MV-4-11 (cell line): ENCODE data around the gene PROZ.
A peak's percentile ranks its signal among the peaks of the same experiment; 100 is the strongest.

Experiments used
- DNase-seq: peaks from one replicate; lab custom pipeline; 2025; lab: John Stamatoyannopoulos, UW

PROZ gene

DNA sequence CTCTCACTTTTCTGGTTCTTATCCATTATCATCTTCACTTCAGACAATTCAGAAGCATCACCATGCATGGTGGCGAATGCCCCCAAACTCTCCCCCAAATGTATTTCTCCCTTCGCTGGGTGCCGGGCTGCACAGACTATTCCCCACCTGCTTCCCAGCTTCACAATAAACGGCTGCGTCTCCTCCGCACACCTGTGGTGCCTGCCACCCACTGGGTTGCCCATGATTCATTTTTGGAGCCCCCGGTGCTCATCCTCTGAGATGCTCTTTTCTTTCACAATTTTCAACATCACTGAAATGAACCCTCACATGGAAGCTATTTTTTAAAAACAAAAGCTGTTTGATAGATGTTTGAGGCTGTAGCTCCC lies 38.6 kb upstream of the PROZ start:
- no peak for DNase-seq

DNA sequence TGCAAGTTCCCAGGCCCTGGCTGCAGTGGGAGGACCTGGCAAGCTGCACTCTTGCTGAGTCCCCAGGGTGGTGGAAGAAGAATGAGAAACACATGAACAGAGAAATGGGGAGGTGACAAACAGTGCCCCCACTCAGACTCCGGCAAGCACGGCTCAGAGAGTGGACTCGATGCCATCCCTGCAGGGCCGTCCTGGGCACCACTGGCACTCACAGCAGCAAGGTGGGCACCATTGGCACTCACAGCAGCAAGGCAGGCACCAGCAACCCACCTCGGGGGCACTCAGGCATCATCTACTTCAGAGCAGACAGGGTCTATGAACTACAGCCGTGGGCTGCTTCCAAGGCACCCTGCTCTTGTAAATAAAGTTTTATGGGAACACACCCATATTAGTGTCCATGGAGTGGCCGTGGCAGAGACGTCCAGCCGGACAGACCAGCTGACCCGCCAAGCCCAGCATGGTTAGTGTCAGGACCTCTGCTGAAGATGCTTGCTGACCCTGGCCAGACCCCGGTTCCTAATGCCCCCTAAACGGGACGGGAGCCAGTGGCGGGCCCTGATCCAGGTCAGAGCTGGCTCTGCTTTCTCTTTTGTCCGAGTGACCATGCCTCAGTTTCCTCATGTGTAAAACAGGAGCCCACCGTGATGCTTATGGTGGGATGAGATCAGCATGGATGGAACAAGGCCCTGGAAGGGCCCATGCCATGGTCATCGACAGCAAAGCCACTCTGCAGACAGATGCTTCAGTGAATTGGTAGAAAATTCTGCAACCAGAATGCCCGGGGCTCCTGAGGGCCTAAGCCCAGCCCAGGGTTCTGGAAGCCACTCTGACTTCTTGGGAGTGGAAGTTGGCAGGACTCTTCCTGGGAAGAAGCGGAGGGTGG lies 37.9 kb upstream of the PROZ start:
- DNase-seq = no peak

DNA sequence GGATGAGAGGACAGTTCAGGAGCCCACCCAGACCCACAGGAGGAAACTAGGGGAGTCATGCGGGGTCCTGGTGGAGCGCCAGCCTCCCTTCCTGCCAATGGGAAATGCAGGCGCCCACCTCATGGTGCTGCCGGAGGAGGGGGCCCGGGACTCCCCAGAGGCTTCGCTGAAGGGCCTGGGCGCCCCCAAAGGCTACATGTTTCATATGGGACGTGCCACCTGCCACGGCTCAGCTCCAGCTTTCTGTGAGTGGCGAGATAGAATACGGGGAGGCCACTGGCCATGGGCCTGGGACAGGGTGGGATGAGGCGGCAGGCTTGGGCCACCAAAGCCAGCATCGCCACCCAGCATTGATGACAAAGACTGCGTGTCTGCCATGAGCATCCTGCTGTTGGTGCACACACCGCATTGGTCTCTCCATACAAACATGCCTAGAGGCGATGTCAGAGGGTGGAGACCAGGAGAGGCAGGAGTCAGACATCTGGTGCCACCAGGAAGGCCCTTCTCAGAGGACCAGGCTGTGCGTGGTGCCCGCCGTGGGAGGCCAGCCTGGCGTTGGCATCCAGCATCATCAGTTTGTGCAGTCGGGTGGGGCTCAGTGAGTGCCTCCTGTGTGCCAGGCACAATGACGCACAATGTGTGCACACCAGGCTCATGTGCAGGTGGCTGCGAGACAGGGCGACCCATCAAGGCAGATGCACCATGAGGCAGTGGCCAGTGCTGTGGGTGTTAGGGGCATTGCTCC lies 37.1 kb upstream of the PROZ start:
- DNase-seq = no peak

DNA sequence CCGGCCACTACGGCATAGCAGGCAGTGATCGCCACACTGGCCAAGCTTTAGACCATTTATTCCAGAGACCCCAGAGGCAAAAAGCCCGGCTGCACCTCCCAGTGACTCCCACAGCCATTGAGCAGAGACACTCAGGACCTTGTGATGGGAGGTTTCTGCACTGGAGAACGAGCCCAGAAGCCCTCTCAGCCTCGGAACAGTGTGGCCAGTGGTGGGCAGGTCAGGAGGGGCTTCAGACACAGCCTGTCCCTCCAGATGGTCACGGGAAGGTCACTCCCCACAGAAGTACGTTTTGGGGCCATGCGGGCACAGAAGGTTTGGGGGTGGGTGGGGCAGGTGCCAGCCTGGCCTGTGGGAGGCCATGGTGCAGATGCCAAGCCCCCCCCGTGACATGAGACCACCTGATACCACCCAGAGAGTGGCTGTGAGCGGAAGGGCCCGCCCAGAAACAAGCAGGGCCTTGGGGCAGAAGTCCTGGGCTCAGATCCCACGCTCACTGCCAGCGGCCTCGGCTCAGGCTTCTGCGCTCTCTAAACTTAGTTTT lies 36.4 kb upstream of the PROZ start:
- no peak for DNase-seq

DNA sequence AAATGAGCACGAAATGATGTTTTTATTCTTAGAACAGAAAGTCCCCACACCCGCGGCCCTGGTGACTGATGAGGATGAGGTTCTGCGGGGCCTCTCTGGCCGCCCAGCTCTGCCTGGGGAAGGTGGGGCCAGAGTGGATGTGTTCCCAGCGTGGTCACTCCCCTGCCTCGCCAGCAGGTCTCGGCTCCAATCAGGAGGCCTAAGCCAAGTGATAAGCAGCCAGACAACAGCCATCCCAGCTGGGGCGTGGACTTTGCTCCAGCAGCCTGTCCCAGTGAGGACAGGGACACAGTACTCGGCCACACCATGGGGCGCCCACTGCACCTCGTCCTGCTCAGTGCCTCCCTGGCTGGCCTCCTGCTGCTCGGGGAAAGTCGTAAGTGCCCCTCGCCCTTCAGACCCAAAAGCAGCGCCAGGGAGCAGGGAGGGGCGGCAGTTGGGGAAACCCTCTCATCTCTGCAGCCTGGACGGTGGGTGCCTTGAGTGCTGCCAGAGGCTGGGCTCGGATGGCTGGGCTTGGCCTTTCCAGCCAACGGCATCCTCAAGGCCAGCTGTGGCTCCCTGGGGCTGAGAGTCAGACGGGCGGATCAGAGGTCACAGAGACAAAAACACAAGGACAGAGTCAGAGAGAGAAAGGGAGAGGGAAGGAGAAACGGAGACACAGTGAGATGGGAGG lies 35.8 kb upstream of the PROZ start, which contains the start of gene F10:
Gene F10, plus strand, starts transcription at position 250 of the 676 bp plus-strand sequence. Its CDS starts 57 bp downstream, at position 307.
- no peak for DNase-seq

DNA sequence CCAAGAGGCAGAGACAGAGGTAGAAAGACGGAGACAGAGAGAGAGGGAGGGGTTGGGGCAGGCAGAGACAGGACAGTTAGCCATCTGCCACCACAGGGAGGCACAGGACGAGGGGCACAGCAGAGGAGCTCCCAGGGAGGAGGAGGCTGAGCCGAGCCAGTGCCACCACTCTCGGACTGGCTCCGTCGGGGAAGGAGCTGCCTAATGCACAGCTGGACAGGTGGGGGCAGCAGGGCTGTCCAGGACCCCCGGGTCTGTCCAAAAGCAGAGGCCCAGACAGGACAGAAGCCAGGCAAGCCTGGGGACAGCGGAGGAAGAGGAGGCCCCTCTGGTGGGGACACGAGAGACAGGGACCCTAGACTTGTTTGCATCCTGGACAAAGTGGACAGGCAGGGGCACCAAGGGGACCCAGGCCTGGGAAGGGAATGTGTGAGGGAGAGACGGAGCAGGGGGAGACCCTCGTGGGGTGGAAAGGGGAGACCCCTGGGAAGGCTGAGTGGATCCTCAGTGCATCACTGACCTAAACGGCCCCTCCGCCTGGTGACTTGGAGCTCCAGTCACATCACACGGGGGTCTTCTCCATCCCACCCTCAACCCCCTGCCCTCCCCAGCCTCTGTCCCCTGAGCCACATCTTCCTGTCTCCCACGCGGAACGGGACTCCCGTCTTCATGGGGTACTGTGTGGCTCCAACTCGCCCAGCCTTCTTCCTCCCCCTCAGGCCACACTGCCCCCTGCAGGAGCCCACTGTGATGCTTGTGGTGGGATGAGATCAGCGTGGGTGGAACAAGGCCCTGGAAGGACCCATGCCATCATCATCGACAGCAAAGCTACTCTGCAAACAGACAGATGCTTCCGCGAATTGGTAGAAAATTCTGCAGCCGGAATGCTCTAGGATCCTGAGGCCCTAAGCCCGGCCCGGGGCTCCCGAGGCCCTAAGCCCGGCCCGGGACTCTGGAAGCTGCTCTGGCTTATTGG lies 34.9 kb upstream of the PROZ start:
- no peak for DNase-seq

DNA sequence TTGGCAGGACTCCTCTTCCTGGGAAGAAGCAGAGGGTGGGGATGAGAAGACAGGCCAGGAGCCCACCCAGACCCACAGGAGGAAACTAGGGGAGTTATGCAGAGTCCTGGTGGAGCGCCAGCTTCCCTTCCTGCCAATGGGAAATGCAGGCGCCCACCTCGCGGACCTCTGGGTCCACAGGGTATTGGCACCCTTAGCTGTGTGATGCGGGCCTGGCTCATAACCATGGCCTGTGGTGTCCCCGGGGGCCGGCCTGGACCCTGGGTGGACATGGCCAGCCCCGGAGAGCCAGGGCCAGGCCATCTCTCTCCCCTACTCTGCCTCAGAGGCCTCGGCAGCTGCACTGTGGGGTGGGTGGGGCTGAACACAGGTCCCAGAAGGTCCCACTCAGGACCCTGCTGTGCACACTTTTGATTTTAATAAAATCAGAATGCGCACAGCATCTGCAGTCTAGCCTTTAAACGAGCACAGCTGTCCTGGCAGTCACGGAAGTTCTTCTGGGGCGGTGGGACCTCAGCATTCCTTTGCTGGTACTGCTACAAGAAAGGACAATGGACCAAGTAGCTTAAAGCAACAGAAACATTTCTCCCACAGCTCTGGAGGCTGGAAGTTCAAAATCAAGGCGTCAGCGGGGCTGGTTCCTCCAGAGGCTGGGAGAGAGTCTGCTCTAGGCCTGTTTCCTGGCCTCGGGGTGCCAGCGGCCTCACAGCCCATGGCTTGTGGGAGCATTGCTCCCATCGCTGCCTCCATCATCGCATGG lies 34.1 kb upstream of the PROZ start:
- DNase-seq = no peak

DNA sequence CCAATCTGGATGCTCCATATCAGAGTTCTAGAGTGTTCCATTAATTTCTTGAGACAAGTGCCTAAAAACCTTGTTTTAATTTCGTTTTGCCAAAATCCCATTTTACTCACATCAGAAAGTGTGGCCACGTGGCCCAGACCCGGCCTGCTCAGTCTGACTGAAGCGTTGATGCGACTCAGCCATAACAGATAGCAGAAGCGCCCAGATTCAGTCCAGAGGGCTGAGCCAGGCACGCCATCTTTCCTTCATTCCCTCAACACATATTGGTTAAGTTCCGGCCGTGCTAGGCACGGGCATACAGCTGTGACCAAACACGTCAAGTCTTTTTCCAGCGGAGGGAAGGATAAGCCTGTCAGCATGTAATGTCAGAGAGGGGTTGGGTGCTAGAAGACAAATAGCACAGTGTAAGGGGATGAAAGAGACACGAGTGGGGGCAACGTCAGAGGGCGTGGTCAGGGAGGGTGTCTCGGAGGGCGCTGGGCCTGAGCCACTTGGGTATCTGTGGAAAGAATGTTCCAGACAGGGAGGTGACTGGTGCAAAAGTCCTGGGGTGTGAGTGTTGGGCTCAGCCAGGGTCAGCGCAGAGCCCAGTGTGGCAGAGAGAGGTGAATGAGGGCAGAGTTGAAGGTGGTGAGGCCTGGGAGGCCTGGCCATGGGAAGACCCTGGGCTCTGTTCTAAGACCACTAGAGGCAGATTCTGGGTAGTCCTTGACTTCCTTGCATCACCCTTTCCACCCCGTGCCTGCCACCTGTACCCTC lies 32.8 kb upstream of the PROZ start:
- DNase-seq = no peak

DNA sequence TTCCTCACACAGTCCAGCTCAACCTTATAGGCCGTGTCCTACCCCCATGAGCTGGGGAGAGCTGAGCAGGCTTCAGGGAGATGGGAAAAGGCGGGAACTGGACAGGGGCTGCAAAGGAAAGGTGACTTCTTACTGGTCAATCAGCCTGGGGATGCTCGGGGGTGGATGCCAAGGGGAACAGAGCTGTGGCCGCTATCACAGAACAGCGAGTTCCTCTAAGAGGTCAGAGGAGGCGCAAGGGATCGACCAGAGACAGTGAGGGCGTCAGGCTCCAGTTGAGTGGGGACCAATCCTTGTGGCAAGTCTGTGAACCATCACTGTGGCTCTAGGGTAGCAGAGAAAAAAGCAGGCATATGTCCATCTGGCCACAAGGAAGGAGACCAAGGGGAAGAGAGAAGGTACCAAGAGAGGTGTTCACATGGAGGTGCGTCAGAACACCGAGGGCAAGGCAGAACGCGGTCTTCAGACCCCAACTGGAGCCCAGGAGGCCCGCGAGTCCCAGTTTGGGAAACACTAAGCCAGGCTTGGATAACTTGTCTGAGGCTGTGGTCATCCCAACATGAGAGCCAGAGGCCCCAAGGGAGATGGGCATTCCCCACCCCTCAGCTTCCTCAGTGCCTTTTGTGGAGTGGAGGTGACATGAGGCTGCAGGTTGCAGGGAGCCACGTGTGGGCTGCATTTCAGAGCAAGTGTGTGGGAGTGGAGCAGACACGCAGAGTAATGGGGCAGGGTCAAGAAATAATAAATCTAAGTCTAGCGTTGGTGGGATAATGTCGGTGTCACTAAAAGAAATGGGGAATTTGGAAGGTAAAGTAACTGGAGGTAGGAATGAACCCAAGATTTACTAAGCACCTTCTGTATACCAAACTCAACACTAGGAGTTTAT lies 31.9 kb upstream of the PROZ start:
- no peak for DNase-seq

DNA sequence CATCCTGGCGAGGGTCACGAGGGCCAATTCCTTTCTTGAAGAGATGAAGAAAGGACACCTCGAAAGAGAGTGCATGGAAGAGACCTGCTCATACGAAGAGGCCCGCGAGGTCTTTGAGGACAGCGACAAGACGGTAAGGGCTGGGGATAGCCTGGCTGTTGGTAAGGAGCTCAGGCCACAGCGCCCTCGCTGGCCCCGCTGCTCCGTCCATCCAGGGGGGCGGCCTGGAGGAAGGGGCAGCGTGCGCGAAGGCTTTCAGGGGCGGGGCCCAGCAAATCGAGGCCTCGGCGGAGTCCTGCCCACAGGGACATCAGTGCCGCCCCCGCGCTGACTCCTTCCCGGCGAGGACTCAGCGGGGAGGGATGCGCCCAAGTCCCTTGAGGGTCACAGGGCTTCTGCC lies 29.0 kb upstream of the PROZ start:
- no peak for DNase-seq

DNA sequence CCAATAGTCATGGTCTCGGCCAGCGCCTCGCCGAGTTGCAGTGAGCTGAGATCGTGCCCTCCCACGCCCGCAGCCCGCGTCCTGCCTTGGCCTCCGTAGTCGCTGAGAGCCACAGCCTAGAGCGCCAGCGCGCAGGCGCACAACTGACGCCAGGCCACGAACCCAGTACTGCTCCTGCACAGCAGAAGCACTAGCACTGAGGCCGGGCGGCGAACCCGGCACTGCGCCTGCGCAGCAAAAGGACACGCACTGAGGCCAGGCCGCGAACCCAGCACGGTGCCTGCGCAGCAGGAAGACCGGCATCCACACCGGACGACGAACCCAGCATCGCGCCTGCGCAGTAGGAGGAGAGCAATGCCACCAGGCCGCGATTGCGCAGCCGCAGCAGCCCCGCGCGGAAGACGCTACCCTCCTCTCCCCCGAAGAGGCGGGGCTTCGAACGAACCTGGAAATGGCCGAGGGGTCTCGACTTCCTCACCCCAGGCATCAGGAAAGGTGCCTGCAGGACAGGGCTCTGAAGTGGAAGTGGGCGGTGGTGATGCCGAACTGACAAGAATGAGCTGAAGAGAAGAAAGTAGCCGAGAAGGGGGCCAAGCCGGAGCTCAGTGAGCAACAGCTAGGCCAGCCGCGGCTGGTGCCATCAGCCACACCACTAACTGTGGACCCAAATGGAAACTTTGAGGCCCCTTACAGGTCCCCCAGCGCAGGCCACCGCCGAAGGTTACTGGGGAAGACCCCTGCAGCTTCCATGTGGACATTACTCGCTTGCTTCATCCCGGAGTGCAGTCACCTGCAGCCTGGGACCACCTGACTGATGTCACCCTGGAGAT lies 28.3 kb upstream of the PROZ start:
- DNase-seq = no peak

DNA sequence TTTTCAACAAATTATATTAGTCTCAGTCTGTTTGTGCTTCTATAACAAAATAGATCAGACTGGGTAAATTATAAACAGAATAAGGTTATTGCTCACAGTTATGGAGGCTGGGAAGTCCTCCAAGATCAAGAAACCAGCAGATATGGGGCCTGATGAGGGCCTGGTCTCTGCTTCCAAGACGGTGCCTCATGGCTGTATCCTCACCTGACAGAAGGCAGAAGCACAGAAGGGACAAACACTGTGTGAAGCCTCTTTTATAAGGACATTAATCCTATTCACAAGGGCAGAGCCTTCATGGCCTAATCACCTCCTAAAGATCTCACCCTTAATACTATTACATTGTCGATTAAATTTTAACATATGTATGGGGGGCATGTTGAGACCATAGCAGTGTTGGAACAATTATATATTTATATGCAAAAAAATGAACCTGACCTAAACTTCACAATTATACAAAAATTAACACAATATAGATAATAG lies 23.1 kb upstream of the PROZ start:
- no peak for DNase-seq

DNA sequence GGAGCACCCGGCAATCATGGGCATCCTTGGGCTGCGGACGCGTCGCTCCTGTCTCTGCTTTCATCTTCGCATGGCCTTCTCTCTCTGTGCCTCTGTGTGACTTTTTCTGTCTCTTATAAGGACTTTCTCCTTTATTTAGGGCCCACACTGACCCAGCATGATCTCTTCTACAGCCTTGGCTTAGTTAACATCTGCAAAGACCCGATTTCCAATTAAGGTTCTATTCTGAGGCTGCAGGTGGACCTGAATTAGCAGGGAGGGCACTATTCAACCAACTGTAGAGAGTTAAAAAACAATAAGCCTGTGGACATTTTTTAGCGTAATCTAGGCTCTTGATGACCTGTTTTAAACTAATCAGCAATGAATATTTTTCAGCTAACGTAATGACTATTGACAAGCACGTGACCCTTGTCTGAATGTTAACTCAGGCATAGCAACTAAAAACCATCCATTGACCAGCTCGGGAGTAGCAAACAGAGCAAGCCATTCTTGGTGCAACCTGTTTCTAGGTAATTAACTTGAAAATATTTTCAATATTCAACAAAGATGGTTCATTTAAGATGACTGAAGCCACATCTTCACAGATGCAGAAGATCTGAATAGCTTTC lies 20.7 kb upstream of the PROZ start:
- DNase-seq = no peak

DNA sequence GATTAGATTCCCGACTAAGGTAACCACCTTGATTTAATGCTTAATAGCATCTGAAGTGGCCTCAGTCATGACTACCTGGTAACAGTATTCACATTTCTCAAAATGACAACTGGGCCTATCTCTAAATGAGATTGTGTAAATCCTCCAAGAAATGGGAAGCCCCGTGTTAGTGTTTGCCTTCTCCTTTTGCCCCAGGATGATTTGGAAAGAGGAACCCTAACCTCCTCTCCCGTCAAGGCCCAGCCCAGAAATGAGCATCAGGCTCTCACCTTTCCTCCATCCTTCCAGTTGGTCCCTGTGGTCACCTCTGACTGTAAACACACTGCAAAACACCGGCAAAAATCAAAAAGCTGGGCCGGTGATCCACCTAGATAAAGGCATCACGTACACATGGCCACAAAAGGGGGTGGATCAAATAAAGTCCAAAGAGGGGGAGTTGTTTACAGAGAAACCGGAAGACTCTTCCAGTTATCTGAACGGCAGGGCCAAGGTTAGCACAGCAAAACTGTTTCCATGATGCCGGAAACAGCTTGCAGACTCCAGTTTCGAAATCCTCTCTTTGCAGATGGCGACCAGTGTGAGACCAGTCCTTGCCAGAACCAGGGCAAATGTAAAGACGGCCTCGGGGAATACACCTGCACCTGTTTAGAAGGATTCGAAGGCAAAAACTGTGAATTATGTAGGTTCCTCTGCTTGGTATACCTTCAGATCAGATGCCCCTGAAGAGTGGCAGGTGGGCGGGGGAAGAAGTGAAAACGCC lies 19.5 kb upstream of the PROZ start:
- DNase-seq = peak; percentile 32

DNA sequence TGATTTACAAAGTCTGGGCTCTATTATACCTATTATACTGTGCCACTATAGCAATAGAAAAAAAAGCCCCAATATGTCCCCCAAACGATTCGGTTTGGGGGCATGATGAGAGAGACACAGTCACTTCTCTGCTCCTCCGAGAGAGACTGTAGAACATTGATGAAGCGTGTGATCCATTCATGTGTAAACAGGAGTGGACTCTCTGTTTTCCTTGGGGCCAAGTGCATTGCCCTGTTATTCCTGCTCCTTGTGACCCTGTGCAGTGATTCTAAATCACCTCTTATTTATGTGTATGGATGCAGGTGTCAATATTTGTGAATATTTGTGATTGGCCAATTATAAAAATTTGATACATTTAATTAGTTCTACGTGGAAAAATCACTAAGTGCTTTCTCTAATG lies 18.9 kb upstream of the PROZ start:
- no peak for DNase-seq
